GM21723 (cell line): ENCODE data around the gene HSPB7.
"Not testable (repeated sequence)": the region's sequence is repeated elsewhere in the genome, so short reads cannot be mapped to it uniquely, and the experiment has no call there.

Experiments
- ATAC-seq: cut with Tn5 transposase; IDR thresholded peaks from one replicate; pipeline ENCODE4 v1.9.1; 2021; ENCODE audit warnings: mild to moderate bottlenecking, moderate library complexity; ENCODE audit not compliant: unreplicated experiment

Gene HSPB7

GRCh38 chr1:16051039-16051438 lies 33.2 kb upstream of the HSPB7 start:
- ATAC-seq: no peak

- ATAC-seq: no peak
Measured at GRCh38 chr1:16050328-16050727, 32.5 kb upstream of the HSPB7 start.

GRCh38 chr1:16048573-16049189 lies 30.8 kb upstream of the HSPB7 start:
- ATAC-seq: no peak

- ATAC-seq: no peak
Measured at GRCh38 chr1:16047791-16048475, 30.1 kb upstream of the HSPB7 start.

- ATAC-seq: no peak
Measured at GRCh38 chr1:16046842-16047241, 29.0 kb upstream of the HSPB7 start.

- no peak for ATAC-seq
Measured at GRCh38 chr1:16043950-16044349, 26.1 kb upstream of the HSPB7 start.

- ATAC-seq: no peak
Measured at GRCh38 chr1:16043521-16043920, 25.7 kb upstream of the HSPB7 start, which contains the start of gene CLCNKB. TSS of gene CLCNKB (plus strand) at chr1:16043782. CDS start at chr1:16044493, 711 bp downstream.

- ATAC-seq: not testable (repeated sequence)
Measured at GRCh38 chr1:16042654-16043053, 24.8 kb upstream of the HSPB7 start.

- ATAC-seq: no peak
Measured at GRCh38 chr1:16042096-16042495, 24.3 kb upstream of the HSPB7 start.

- no peak for ATAC-seq
Measured at GRCh38 chr1:16041200-16041599, 23.4 kb upstream of the HSPB7 start.

GRCh38 chr1:16039871-16040270 lies 22.0 kb upstream of the HSPB7 start:
- ATAC-seq: not testable (repeated sequence)

- ATAC-seq: no peak
Measured at GRCh38 chr1:16038620-16038912, 20.7 kb upstream of the HSPB7 start.

- ATAC-seq: not testable (repeated sequence)
Measured at GRCh38 chr1:16036461-16036860, 18.6 kb upstream of the HSPB7 start.

- ATAC-seq: not testable (repeated sequence)
Measured at GRCh38 chr1:16033103-16033632, 15.3 kb upstream of the HSPB7 start.

- peak; percentile 62 for ATAC-seq
Measured at GRCh38 chr1:16032388-16033102, 14.7 kb upstream of the HSPB7 start.

- no peak for ATAC-seq
Measured at GRCh38 chr1:16031551-16031950, 13.7 kb upstream of the HSPB7 start.

- no peak for ATAC-seq
Measured at GRCh38 chr1:16029288-16029687, 11.4 kb upstream of the HSPB7 start.

GRCh38 chr1:16029003-16029268 lies 11.1 kb upstream of the HSPB7 start:
- ATAC-seq: not testable (repeated sequence)

- no peak for ATAC-seq
Measured at GRCh38 chr1:16028237-16029002, 10.6 kb upstream of the HSPB7 start.

- no peak for ATAC-seq
Measured at GRCh38 chr1:16026723-16027484, 9.1 kb upstream of the HSPB7 start.

- ATAC-seq: not testable (repeated sequence)
Measured at GRCh38 chr1:16026302-16026701, 8.5 kb upstream of the HSPB7 start.
